Gastrocnemius medialis (tissue), 4 donors: ENCODE results near the gene ENC1.

ENCODE experiments used
- POLR2A ChIP-seq, 2 donors: fragments of 450-650 bp; IDR thresholded peaks; one replicate each; pipeline ENCODE4 v1.6.1; 2017; ENCODE audit warnings: antibody characterized with exemption in 2 of 2, mild to moderate bottlenecking in 2 of 2, moderate library complexity in 2 of 2
- TF ChIP-seq, protein P1 (sequence below), 5 experiments: fragments of 450-650 bp in 3 of 5; fragments of 200-600 bp in 2 of 5; sonication (generic) in 2 of 5; IDR thresholded peaks in 4 of 5; conservative IDR thresholded peaks in 1 of 5; 1 replicate in 4 of 5; 2 replicates in 1 of 5; pipeline ENCODE4 v1.5.1; 2016 to 2019; ENCODE audit warnings: antibody characterized with exemption in 5 of 5, mild to moderate bottlenecking in 3 of 5, moderate library complexity in 3 of 5

DNA sequence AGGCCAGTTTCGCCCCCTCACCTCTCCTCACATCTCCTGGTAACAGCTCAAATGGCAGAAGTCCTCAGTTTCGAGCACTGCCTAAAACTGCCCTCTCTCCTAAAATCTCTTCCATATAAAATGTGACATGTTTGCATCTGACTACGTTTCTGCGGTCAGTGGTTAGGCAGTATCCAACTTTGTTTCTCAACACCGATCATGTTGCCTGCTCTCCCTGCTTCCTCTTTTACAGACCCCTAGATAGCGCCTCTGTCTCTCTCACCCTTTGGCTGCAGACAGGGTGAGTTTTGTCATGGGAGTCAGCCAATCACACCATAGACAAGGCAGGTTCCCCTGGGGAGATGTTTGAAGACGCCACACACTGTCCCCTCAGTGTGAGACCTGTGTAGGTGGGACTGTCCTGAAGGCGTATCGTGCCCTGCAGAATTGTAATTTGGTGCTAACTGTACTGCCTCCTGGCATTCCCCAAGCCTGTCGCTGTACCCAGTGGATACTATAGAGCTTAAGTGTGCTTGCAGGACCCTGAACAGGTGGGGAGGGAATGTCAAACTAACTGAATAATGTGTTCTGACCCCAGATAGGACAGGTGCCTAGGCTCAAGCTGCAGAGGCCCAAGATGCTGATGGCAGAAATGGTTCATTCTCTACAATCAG is 45.6 kb upstream of the ENC1 start:
- no peak for TF ChIP-seq POLR2A (IDR thresholded peaks at IDR 0.05)
- TF ChIP-seq, protein P1, sequence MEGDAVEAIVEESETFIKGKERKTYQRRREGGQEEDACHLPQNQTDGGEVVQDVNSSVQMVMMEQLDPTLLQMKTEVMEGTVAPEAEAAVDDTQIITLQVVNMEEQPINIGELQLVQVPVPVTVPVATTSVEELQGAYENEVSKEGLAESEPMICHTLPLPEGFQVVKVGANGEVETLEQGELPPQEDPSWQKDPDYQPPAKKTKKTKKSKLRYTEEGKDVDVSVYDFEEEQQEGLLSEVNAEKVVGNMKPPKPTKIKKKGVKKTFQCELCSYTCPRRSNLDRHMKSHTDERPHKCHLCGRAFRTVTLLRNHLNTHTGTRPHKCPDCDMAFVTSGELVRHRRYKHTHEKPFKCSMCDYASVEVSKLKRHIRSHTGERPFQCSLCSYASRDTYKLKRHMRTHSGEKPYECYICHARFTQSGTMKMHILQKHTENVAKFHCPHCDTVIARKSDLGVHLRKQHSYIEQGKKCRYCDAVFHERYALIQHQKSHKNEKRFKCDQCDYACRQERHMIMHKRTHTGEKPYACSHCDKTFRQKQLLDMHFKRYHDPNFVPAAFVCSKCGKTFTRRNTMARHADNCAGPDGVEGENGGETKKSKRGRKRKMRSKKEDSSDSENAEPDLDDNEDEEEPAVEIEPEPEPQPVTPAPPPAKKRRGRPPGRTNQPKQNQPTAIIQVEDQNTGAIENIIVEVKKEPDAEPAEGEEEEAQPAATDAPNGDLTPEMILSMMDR (IDR thresholded peaks at IDR 0.05 in 4 of 5, conservative IDR thresholded peaks at IDR 0.05 in 1 of 5) = no peak
